HL-60/S4 treated with retinoic acid at 250 ng/mL for 4 days and 3 days (cell line): Measurements from ENCODE around the gene PLD1.
"Not testable (repeated sequence)": the region's sequence is repeated elsewhere in the genome, so short reads cannot be mapped to it uniquely, and the experiment has no call there.

Experiments used
- in situ Hi-C: fragments of 300-500 bp; cut with MboI; formaldehyde crosslinking; loops from 2 replicates; pipeline ENCODE4 v1.7.0; 2022; ENCODE audit warnings: low sequenced_read_pairs

Gene PLD1

GRCh38 chr3:171640520-171641412 is 169.5 kb downstream of the PLD1 start:
- in situ Hi-C loops = no loop called here

GRCh38 chr3:171636666-171637065 is 173.6 kb downstream of the PLD1 start:
- in situ Hi-C loops = no loop called here

- in situ Hi-C loops = no loop called here
These were observed 177.5 kb downstream of the PLD1 start for GRCh38 chr3:171632766-171633165.

- in situ Hi-C loops = not testable (repeated sequence)
These were observed 183.5 kb downstream of the PLD1 start for GRCh38 chr3:171626799-171627198.

- in situ Hi-C loops = no loop called here
These were observed 188.2 kb downstream of the PLD1 start for GRCh38 chr3:171622126-171622525.

GRCh38 chr3:171620825-171621434 is 189.4 kb downstream of the PLD1 start:
- in situ Hi-C loops = no loop called here

- in situ Hi-C loops = no loop called here
These were observed 193.5 kb downstream of the PLD1 start for GRCh38 chr3:171616798-171617197.

GRCh38 chr3:171615686-171616085 is 194.6 kb downstream of the PLD1 start:
- in situ Hi-C loops = no loop called here

GRCh38 chr3:171615281-171615680 is 195.0 kb downstream of the PLD1 start:
- in situ Hi-C loops = no loop called here

- in situ Hi-C loops = no loop called here
These were observed 195.9 kb downstream of the PLD1 start for GRCh38 chr3:171614318-171614921.

GRCh38 chr3:171607452-171607851 is 202.8 kb downstream of the PLD1 start:
- in situ Hi-C loops = no loop called here

GRCh38 chr3:171606151-171606751 is 204.0 kb downstream of the PLD1 start:
- in situ Hi-C loops = no loop called here

- in situ Hi-C loops = no loop called here
These were observed 205.9 kb downstream of the PLD1 start for GRCh38 chr3:171604370-171604769.

GRCh38 chr3:171602072-171602471 is 208.2 kb downstream of the PLD1 start:
- in situ Hi-C loops = no loop called here

GRCh38 chr3:171600030-171600429 is 210.3 kb downstream of the PLD1 start:
- in situ Hi-C loops = no loop called here

GRCh38 chr3:171598990-171599389 is 211.3 kb downstream of the PLD1 start:
- in situ Hi-C loops = no loop called here

GRCh38 chr3:171592786-171593185 is 217.5 kb downstream of the PLD1 start:
- in situ Hi-C loops = no loop called here

- in situ Hi-C loops = no loop called here
These were observed 219.2 kb downstream of the PLD1 start for GRCh38 chr3:171591070-171591469.

GRCh38 chr3:171586274-171586673 is 224.0 kb downstream of the PLD1 start:
- in situ Hi-C loops = no loop called here

GRCh38 chr3:171585039-171585438 is 225.2 kb downstream of the PLD1 start:
- in situ Hi-C loops = no loop called here

GRCh38 chr3:171584100-171584499 is 226.2 kb downstream of the PLD1 start:
- in situ Hi-C loops = no loop called here
